Posterior vena cava (tissue), 2 donors: ENCODE results near the gene CENPW. TPM values are rescaled to one million over a fixed set of nuclear protein-coding genes. Genes with fewer than 3 reads are reported as not detected.

Experiments used
- DNase-seq: peaks from one replicate; pipeline ENCODE4 v3.0.0-alpha.2; 2020; ENCODE audit warnings: low spot score
- intact Hi-C, 2 donors: fragments of 100-400 bp; cut with DNase I; formaldehyde crosslinking; loops; one replicate each; pipeline versions ENCODE4 v1.14.1 to v1.14.2; 2022 to 2023
- long read RNA-seq, 2 donors: library from polyadenylated mRNA; unstranded; transcript quantifications; one replicate each; pipeline ENCODE4 v2.0.0, GENCODE V29; 2020 to 2021
- total RNA-seq, 2 donors: library from RNA; stranded (reverse); fragmentation: NEBNext Ultra II Directional; extraction: Animal tissue kit (Norgen Biotek cat#: 25700); gene quantifications; one replicate each; pipeline ENCODE4 v1.2.1, GENCODE V29; 2021
- donor health status: DM: yes; HTN: yes; CAD: no.
- donor health status: DM: yes; HTN: yes; CAD: no.

Gene CENPW
- total RNA-seq, result 10 to 100 TPM; 33.8 to 42.2 TPM
- long read RNA-seq, donor 1, partial matches to known transcripts, result 0 of 4 reads
- long read RNA-seq, donor 1, other reads (novel, unspliced or antisense), result 0 of 4 reads
- long read RNA-seq, donor 2, transcript CENPW-203 (3 exons, 750 nt), result major isoform, 10 of 15 reads
- long read RNA-seq, donor 2, partial matches to known transcripts, result 0 of 15 reads
- long read RNA-seq, donor 2, other reads (novel, unspliced or antisense), result 4 of 15 reads

GRCh38 chr6:126339796-126340609 is at the start of gene CENPW:
Gene CENPW (plus strand): TSS chr6:126340115. CDS start chr6:126340274, 159 bp downstream.
- intact Hi-C loops, result no loop called here
- peak; percentile 97 for DNase-seq

DNA sequence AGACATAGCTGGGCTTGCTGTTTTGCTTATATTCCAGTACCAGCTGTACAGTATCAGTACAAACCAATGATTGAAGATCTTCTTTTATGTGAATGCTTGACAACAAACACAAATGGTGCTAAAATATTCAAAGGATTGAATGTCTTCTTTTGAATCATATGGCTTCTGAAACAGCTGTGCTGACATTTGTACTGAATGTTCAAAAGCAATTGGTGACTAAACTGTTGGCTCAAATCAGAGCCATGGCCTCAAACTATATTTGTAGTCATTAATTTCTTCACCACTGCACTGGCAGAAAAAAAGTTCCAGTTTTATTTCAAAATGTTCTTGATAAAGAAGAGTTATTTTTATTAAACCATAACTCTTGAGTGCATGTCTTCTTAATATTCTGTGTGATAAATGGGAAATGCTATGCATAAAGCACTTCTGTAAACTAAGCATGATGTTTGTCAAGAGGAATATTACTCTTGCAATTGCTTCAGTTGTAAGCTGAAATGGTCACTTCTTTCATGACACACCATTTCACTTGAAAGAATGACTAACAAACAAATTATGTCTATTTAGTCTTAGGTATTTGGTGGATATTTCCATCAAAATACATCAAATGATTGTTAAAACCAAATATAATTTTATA is 45.9 kb upstream of the CENPW start:
- no peak for DNase-seq
- intact Hi-C loops, result no loop called here

DNA sequence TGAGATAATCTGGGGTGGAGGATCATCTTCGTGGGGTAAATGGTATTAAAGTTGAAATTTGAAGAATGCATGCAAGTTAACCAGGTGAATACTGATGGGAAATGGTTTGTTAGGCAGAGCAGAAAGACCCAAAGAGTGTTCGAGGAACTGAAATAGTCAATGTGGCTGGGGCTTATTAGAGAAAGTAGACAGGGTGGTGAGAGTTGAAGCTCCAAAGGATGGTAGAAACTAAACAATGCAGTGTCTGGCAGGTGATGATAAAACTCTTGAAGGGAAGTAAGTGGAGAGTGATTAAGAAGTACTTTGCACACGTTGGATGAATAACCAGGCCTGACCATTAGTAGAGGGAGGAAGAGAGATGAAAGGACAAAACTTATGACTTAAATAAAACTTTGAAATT is 39.8 kb upstream of the CENPW start:
- DNase-seq, result no peak
- intact Hi-C loops, result no loop called here

GRCh38 chr6:126300735-126301134 is 39.2 kb upstream of the CENPW start:
- intact Hi-C loops, result no loop called here
- DNase-seq, result no peak

- intact Hi-C loops, result no loop called here
- DNase-seq, result no peak
These were observed 37.7 kb upstream of the CENPW start for GRCh38 chr6:126302191-126302590.

DNA sequence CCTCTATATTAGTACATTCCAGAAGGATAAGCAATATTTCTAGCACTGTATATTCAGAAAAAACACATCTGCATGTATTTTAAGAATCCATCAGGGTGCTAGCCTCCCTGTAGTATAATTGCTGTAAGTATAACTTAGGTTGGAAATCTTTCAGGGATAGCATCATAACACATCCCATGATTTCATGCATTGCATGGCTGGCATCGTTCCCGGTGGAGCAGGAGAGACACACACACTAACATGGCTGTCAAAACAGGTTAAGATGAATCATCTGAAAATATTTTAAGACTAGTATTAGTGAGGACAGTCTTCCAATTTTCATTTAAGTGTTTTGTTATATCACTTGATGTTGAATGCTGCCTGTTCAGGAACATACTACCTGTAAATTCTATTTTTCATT is 32.1 kb upstream of the CENPW start:
- intact Hi-C loops, result no loop called here
- no peak for DNase-seq

DNA sequence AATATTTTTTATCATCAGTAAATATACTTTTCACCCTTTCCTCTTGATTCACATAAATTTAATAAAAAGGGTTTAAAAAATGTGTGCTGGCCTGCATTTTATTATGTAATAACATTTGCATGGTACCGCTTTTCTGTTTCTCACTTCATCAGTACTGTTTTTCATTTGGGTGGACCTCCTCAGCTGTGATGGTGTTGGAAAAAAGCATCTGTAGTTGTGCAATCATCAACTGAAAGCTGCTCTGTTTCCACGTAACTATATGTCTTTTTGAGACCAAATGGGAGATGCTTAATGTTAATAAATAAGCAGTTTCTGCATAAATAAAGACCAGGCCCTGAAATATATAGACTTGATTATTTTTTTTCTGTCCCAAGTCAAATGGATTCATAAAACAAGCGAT is 31.6 kb upstream of the CENPW start:
- no peak for DNase-seq
- intact Hi-C loops, result no loop called here

DNA sequence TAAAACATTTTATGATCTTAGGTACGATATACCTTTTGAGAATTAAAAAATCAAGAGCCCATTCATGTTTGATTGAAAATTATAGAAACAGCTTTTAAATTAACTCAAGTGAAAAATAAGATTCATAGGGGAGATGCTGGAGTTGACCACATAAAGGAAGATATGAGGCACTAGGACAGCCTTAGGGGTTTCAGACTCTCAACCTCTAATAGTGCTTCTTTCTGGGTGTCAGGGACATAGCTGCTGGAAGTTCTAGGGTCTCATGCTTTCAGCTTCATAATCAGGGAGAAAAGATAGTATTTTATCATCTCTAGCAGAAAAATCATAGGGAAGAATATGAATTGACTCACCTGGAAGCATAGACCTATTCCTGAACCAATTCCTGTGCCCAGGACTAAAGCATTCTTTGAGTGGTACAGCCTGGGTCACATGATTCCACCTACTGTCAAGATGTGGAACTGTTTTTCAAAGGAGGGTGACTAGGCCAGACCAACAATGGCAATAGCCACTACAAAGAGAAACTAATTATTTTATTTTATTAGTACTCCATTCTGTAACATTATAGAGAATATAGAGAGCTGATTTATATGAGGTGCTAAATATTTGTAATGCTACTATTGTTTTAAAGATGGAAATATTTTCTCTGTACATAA is 27.8 kb upstream of the CENPW start:
- intact Hi-C loops, result no loop called here
- DNase-seq, result no peak

DNA sequence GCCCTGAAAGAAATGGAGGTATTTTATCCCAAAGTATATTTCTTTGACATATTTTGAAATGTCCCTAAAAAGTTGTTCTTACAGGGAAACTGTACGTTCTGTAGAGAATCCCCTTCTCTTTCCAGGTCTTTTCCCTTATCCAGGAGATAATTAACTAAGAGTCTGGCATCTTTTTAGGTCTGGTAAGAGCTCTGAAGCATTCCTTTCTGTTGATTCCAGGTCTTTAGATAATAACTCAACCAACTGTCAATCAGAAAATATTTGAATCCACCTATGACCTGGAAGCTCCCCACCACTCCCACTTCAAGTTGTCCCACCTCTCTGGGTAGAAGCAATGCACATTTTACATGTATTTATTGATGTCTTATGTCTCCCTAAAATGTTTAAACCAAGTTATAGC is 26.0 kb upstream of the CENPW start:
- no peak for DNase-seq
- intact Hi-C loops, result no loop called here

GRCh38 chr6:126318797-126319196 is 21.1 kb upstream of the CENPW start:
- no peak for DNase-seq
- intact Hi-C loops, result no loop called here

GRCh38 chr6:126333729-126334128 is 6.2 kb upstream of the CENPW start:
- no peak for DNase-seq
- intact Hi-C loops, result no loop called here

GRCh38 chr6:126335210-126335609 is 4.7 kb upstream of the CENPW start:
- DNase-seq, result no peak
- intact Hi-C loops, result no loop called here

DNA sequence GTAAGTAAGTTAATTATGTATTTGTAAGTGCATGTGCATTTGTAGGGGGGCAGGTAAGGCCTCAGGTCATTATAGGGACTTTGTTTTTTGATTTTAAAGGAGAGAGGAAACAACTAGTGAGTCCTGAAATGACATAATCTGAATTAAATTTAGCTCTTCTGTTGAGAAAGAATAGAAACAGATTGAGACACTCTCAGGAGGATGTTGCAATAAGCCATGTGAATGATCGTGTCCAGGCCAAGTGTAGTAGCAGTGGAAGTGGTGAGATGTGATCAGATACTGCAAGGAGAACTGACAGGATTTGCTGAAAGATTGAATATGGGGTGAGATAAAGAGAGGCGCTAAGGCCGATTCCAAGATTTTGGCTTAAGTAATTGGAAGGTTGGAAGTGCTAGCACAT is 2.6 kb upstream of the CENPW start:
- DNase-seq, result no peak
- intact Hi-C loops, result no loop called here

DNA sequence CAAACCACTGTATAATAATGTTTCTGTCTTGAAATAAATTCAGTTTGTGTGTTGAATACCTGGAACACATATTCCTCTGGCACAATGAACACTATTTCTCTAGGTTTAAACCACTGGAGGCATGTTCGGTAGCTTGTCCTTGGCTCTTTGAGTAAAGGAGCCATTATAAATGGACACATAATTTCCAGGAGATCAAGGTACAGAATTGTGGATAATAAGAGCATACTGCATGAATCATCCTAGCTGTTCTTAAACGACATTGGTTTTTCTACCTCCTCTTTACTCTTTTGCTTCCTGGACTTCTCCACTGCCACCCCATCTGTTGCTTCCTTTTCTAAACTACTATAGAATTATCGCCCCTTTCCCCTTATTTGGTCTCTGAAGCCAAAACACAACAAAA is 1.2 kb downstream of the CENPW start:
- no peak for DNase-seq
- intact Hi-C loops, result no loop called here

DNA sequence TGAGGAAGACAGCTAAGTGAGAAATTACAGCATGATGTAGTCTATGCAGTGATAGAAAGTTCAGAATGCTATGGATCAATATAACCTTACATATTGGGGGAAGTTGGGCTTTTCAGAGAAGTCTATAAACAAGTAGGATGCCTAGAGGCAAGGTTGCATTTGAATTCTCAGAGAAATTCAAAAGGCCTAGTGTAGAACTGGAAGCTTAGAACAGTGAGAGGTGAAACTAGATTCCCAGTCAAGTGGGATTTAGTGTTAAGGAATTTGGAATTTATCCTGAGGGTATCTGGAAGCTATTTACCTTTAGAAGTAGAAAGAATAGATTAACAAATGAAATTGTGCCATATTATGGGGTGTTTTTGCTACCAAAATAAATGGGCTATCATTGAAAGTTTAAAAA is 4.3 kb downstream of the CENPW start:
- intact Hi-C loops, result no loop called here

GRCh38 chr6:126351960-126352359 is 12.0 kb downstream of the CENPW start:
- no peak for DNase-seq
- intact Hi-C loops, result no loop called here

More for the DNA sequence above, 4.3 kb downstream of the CENPW start:
- DNase-seq, result no peak

DNA sequence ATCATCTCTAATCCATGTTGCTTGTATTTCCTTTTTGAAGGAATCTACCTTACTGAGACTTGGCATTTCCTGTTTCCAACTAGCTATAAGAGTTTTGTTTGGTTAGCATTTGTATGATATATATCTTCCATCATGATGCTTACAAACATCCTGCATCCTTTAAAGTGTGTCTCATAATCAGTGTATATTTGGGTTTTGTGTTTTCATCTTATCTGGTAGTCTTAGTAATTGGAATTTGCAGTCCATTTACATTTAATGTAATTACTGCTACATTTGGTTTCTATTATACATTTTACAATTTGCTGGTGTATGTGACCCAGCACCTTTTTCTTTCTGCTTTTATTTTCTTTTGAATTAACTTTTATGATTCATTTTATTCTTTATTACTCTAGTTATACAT is 12.6 kb downstream of the CENPW start:
- intact Hi-C loops, result no loop called here
- no peak for DNase-seq

DNA sequence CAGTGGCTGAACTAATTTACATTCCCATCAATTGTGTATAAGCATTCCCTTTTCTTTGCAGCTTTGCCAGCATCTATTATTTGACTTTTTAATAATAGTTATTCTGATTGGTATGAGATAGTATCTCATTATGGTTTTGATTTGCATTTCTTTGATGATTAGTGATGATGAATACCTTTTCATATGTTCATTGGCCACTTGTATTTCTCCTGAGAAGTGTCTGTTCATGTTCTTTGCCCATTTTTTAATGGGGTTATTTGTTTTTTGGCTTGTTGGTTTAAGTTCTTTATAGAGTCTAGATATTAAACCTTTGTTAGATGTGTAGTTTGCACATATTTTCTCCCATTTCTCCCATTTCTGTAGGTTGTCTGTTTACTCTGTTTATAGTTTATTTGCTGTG is 16.6 kb downstream of the CENPW start:
- intact Hi-C loops, result no loop called here
- DNase-seq, result no peak

DNA sequence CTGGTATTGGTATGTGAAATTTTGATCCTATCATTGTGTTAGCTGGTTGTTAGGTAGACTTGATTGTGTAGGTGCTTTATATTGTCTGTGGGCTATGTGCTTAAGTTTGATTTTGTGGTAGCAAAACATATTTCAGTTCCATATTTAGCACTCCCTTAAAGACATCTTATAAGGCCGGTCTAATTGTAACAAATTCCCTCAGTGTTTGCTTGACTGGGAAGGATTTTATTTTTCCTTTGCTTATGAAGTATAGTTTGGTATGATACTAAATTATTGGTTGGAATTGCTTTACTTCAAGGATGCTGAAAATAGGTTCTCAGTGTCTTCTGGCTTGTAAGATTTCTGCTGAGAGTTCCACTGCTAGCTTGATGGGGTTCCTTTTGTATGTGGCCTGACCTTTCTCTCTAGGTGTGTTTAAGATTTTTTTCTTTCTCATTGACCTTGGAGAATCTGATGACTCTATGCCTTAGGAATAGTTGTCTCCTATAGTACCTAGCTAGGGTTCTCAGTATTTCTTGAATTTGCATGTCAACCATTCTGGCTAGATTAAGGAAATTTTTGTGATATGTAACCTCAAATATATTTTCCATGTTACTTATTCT is 20.1 kb downstream of the CENPW start:
- intact Hi-C loops, result no loop called here
- no peak for DNase-seq
